Measurements from ENCODE around the gene OR56B4.
"Not testable (repeated sequence)": the region's sequence is repeated elsewhere in the genome, so short reads cannot be mapped to it uniquely, and the experiment has no call there.

Gene OR56B4

GRCh38 chr11:6124245-6124644, 16.8 kb downstream of the OR56B4 start:
- Mint-ChIP-seq H3K27me3 (peaks cover 3% of the 10 kb centered on the region), H3K4me1 (ENCODE audit: low read depth) (no peaks in the 10 kb centered on the region), H3K27ac (no peak overlapping the region), H3K36me3 (ENCODE audit: low read depth) (no peaks in the 10 kb centered on the region), H3K4me3 (no peak overlapping the region), H3K9me3 (no peaks in the 10 kb centered on the region)

- Mint-ChIP-seq H3K4me1 (ENCODE audit: low read depth) (no peaks in the 10 kb centered on the region), H3K9me3 (no peaks in the 10 kb centered on the region), H3K36me3 (ENCODE audit: low read depth) (no peaks in the 10 kb centered on the region), H3K27me3 (peaks cover 3% of the 10 kb centered on the region), H3K27ac (no peak overlapping the region), H3K4me3 (no peak overlapping the region)
Measured at GRCh38 chr11:6127881-6128280, 20.4 kb downstream of the OR56B4 start.

- Mint-ChIP-seq H3K27ac (no peak overlapping the region), H3K4me1 (ENCODE audit: low read depth) (no peaks in the 10 kb centered on the region), H3K27me3 (peaks cover 3% of the 10 kb centered on the region), H3K4me3 (no peak overlapping the region), H3K9me3 (no peaks in the 10 kb centered on the region), H3K36me3 (ENCODE audit: low read depth) (no peaks in the 10 kb centered on the region)
Measured at GRCh38 chr11:6129011-6129410, 21.5 kb downstream of the OR56B4 start.

- Mint-ChIP-seq H3K36me3 (ENCODE audit: low read depth) (no peaks in the 10 kb centered on the region), H3K27ac (no peak overlapping the region), H3K9me3 (no peaks in the 10 kb centered on the region), H3K4me1 (ENCODE audit: low read depth) (no peaks in the 10 kb centered on the region), H3K4me3 (no peak overlapping the region), H3K27me3 (peaks cover 2% of the 10 kb centered on the region)
Measured at GRCh38 chr11:6129635-6130034, 22.2 kb downstream of the OR56B4 start.

- Mint-ChIP-seq H3K27me3 (peaks cover 6% of the 10 kb centered on the region), H3K4me1 (ENCODE audit: low read depth) (no peaks in the 10 kb centered on the region), H3K4me3 (no peak overlapping the region)
Measured at GRCh38 chr11:6132431-6132830, 24.9 kb downstream of the OR56B4 start.

GRCh38 chr11:6135936-6136335, 28.5 kb downstream of the OR56B4 start:
- not testable (repeated sequence) for H3K4me1 Mint-ChIP-seq (ENCODE audit: low read depth); H3K36me3 Mint-ChIP-seq (ENCODE audit: low read depth); H3K27ac Mint-ChIP-seq

More at GRCh38 chr11:6132431-6132830, 24.9 kb downstream of the OR56B4 start:
- H3K9me3 Mint-ChIP-seq, result no peaks in the 10 kb centered on the region
- no peak overlapping the region for H3K27ac Mint-ChIP-seq
- no peaks in the 10 kb centered on the region for H3K36me3 Mint-ChIP-seq (ENCODE audit: low read depth)

GRCh38 chr11:6142936-6143335, 35.5 kb downstream of the OR56B4 start:
- Mint-ChIP-seq H3K27ac (no peak overlapping the region), H3K9me3 (no peaks in the 10 kb centered on the region), H3K36me3 (ENCODE audit: low read depth) (no peaks in the 10 kb centered on the region), H3K27me3 (peaks cover 12% of the 10 kb centered on the region), H3K4me3 (no peak overlapping the region), H3K4me1 (ENCODE audit: low read depth) (no peaks in the 10 kb centered on the region)

More at GRCh38 chr11:6135936-6136335, 28.5 kb downstream of the OR56B4 start:
- not testable (repeated sequence) for H3K9me3 Mint-ChIP-seq, H3K4me3 Mint-ChIP-seq
- H3K27me3 Mint-ChIP-seq, result peaks cover 21% of the 10 kb centered on the region

- not testable (repeated sequence) for H3K4me1 Mint-ChIP-seq (ENCODE audit: low read depth); H3K27me3 Mint-ChIP-seq
Measured at GRCh38 chr11:6143737-6144136, 36.3 kb downstream of the OR56B4 start.

GRCh38 chr11:6151117-6151516, 43.6 kb downstream of the OR56B4 start:
- Mint-ChIP-seq H3K27ac (no peak overlapping the region), H3K9me3 (peaks cover 4% of the 10 kb centered on the region), H3K4me1 (ENCODE audit: low read depth) (no peaks in the 10 kb centered on the region), H3K36me3 (ENCODE audit: low read depth) (no peaks in the 10 kb centered on the region), H3K27me3 (peaks cover 4% of the 10 kb centered on the region), H3K4me3 (no peak overlapping the region)

More at GRCh38 chr11:6143737-6144136, 36.3 kb downstream of the OR56B4 start:
- not testable (repeated sequence) for H3K9me3 Mint-ChIP-seq; H3K36me3 Mint-ChIP-seq (ENCODE audit: low read depth); H3K4me3 Mint-ChIP-seq; H3K27ac Mint-ChIP-seq

GRCh38 chr11:6152126-6152525, 44.6 kb downstream of the OR56B4 start:
- peaks cover 4% of the 10 kb centered on the region for H3K9me3 Mint-ChIP-seq
- no peak overlapping the region for H3K27ac Mint-ChIP-seq
- H3K4me3 Mint-ChIP-seq, result no peak overlapping the region
- peaks cover 4% of the 10 kb centered on the region for H3K27me3 Mint-ChIP-seq
- no peaks in the 10 kb centered on the region for H3K4me1 Mint-ChIP-seq (ENCODE audit: low read depth)
- H3K36me3 Mint-ChIP-seq (ENCODE audit: low read depth), result no peaks in the 10 kb centered on the region

- Mint-ChIP-seq H3K9me3 (no peaks in the 10 kb centered on the region), H3K27me3 (no peaks in the 10 kb centered on the region)
Measured at GRCh38 chr11:6156628-6157359, 49.3 kb downstream of the OR56B4 start.

More at GRCh38 chr11:6156628-6157359, 49.3 kb downstream of the OR56B4 start:
- Mint-ChIP-seq H3K36me3 (ENCODE audit: low read depth) (no peaks in the 10 kb centered on the region), H3K4me3 (no peak overlapping the region), H3K4me1 (ENCODE audit: low read depth) (no peaks in the 10 kb centered on the region), H3K27ac (no peak overlapping the region)
